Fibroblast of upper back skin (primary cell): ENCODE data around the gene IL12RB1.
"Not testable (repeated sequence)": the region's sequence is repeated elsewhere in the genome, so short reads cannot be mapped to it uniquely, and the experiment has no call there.

Experiments
- DNase-seq: peaks from one replicate; pipeline ENCODE4 v3.0.0-alpha.2; 2013

The IL12RB1 gene

GRCh38 chr19:18044825-18045304 is 41.9 kb downstream of the IL12RB1 start:
- peak; percentile 54 for DNase-seq

- no peak for DNase-seq
Measured at GRCh38 chr19:18043676-18044075, 43.1 kb downstream of the IL12RB1 start.

- no peak for DNase-seq
Measured at GRCh38 chr19:18041054-18041453, 45.7 kb downstream of the IL12RB1 start.

GRCh38 chr19:18032102-18032501 is 54.6 kb downstream of the IL12RB1 start:
- DNase-seq: not testable (repeated sequence)

GRCh38 chr19:18031401-18031800 is 55.3 kb downstream of the IL12RB1 start:
- DNase-seq: not testable (repeated sequence)

- no peak for DNase-seq
Measured at GRCh38 chr19:18029617-18030338, 57.0 kb downstream of the IL12RB1 start.

- DNase-seq: no peak
Measured at GRCh38 chr19:18027151-18027550, 59.6 kb downstream of the IL12RB1 start.

GRCh38 chr19:18023622-18024251 is 63.0 kb downstream of the IL12RB1 start:
- DNase-seq: peak; percentile 72

- DNase-seq: peak; percentile 83
Measured at GRCh38 chr19:18021121-18021755, 65.5 kb downstream of the IL12RB1 start.

GRCh38 chr19:18020212-18021085 is 66.3 kb downstream of the IL12RB1 start:
- DNase-seq: peak; percentile 19

GRCh38 chr19:18017275-18018083 is 69.3 kb downstream of the IL12RB1 start:
- DNase-seq: no peak

GRCh38 chr19:18016209-18016910 is 70.4 kb downstream of the IL12RB1 start:
- no peak for DNase-seq

- no peak for DNase-seq
Measured at GRCh38 chr19:18014197-18014596, 72.5 kb downstream of the IL12RB1 start.

- no peak for DNase-seq
Measured at GRCh38 chr19:18013210-18014111, 73.3 kb downstream of the IL12RB1 start.

- no peak for DNase-seq
Measured at GRCh38 chr19:18010149-18010548, 76.6 kb downstream of the IL12RB1 start.

GRCh38 chr19:18009412-18010066 is 77.2 kb downstream of the IL12RB1 start:
- peak; percentile 15 for DNase-seq
